Cardiac fibroblast (primary cell): ENCODE data around the gene GRPEL2.

Source experiments
- DNase-seq, 2 donors: peaks; one replicate each; pipeline versions ENCODE4 v3.0.0 to v3.0.0-alpha.2; 2010; ENCODE audit warnings: low read depth in 2 of 2
- H3K4me3 ChIP-seq, 2 donors: replicated peaks in 1 of 2; 1 replicate in 1 of 2; 2 replicates in 1 of 2; pipeline ENCODE4 v1.5.1; 2011; ENCODE audit warnings: low read depth in 2 of 2, low read length in 2 of 2, mild to moderate bottlenecking in 2 of 2, moderate library complexity in 1 of 2
- CTCF ChIP-seq: IDR thresholded peaks from one replicate; pipeline ENCODE4 v1.5.1; 2011; ENCODE audit warnings: low read depth, mild to moderate bottlenecking, low read length, inconsistent platforms

The GRPEL2 gene

GRCh38 chr5:149366169-149366729 lies 20.9 kb downstream of the GRPEL2 start:
- no peak for TF ChIP-seq CTCF
- DNase-seq, result no peak
- H3K4me3 ChIP-seq, result no peak overlapping the region

- H3K4me3 ChIP-seq, result no peak overlapping the region
- TF ChIP-seq CTCF, result peak; percentile 85
- peak; percentile 78 to 79 for DNase-seq
These were observed 22.1 kb downstream of the GRPEL2 start for GRCh38 chr5:149367249-149367971.

- DNase-seq, result no peak
- H3K4me3 ChIP-seq, result no peak overlapping the region
- no peak for TF ChIP-seq CTCF
These were observed 22.8 kb downstream of the GRPEL2 start for GRCh38 chr5:149367972-149368645.

GRCh38 chr5:149370878-149371277 lies 25.6 kb downstream of the GRPEL2 start:
- no peak overlapping the region for H3K4me3 ChIP-seq
- no peak for TF ChIP-seq CTCF
- DNase-seq, result no peak

GRCh38 chr5:149371296-149371962 lies 26.1 kb downstream of the GRPEL2 start:
- peak; percentile 86 for TF ChIP-seq CTCF
- DNase-seq, result peak; percentile 64 to 68
- no peak overlapping the region for H3K4me3 ChIP-seq

GRCh38 chr5:149372076-149372795 lies 26.9 kb downstream of the GRPEL2 start:
- no peak overlapping the region for H3K4me3 ChIP-seq
- no peak for TF ChIP-seq CTCF
- DNase-seq, result no peak
